Caco-2 (cell line): ENCODE results near the gene PSMC4. TPM values are rescaled to one million over a fixed set of nuclear protein-coding genes. Genes with fewer than 3 reads are reported as not detected.
"Not testable (repeated sequence)": the region's sequence is repeated elsewhere in the genome, so short reads cannot be mapped to it uniquely, and the experiment has no call there.

Experiments
- BruUV-seq: library from RNA; stranded (reverse); fragments of 400-500 nt; replicated peaks from 2 replicates; lab custom pipeline; 2021; lab: Mats Ljungman, UMichigan
- CTCF ChIA-PET: fragments of 300-600 bp; sonication (Branson Sonifier 250); formaldehyde crosslinking; loops from one replicate; lab custom pipeline; 2022; ENCODE audit warnings: antibody characterized with exemption; lab: Charles Lee
- POLR2A ChIA-PET: fragments of 300-600 bp; sonication (Branson Sonifier 250); formaldehyde crosslinking; loops from one replicate; lab custom pipeline; 2022; ENCODE audit warnings: antibody characterized with exemption; lab: Charles Lee
- DNase-seq, 2 experiments: peaks; one replicate each; pipeline versions ENCODE4 v3.0.0 to v3.0.0-alpha.2; 2020 to 2022
- H3K27me3 ChIP-seq: replicated peaks from 2 replicates; pipeline ENCODE4 v1.6.0; 2011; ENCODE audit warnings: low read length; ENCODE audit not compliant: control insufficient read depth, insufficient read depth
- H3K36me3 ChIP-seq: 2 replicates; pipeline ENCODE4 v1.5.1; 2011; ENCODE audit warnings: low read length; ENCODE audit not compliant: control insufficient read depth, insufficient read depth
- H3K4me1 ChIP-seq: fragments of 250-450 bp; sonication (Bioruptor Pico); 2 replicates; pipeline ENCODE4 v1.5.1; 2020; ENCODE audit warnings: mild to moderate bottlenecking
- H3K4me3 ChIP-seq: 2 replicates; pipeline ENCODE4 v1.5.1; 2011; ENCODE audit warnings: low read depth, mild to moderate bottlenecking, control low read depth, low read length
- H3K9me3 ChIP-seq: fragments of 250-450 bp; sonication (Bioruptor Pico); 2 replicates; pipeline ENCODE4 v1.5.1; 2020; ENCODE audit warnings: mild to moderate bottlenecking, moderate library complexity
- H3K27ac Mint-ChIP-seq: one replicate; pipeline ENCODE4 v1.8.0; 2022; ENCODE audit warnings: mixed read lengths; ENCODE audit not compliant: unreplicated experiment
- H3K27me3 Mint-ChIP-seq: one replicate; pipeline ENCODE4 v1.8.0; 2022; ENCODE audit warnings: mixed read lengths; ENCODE audit not compliant: insufficient read depth, unreplicated experiment
- H3K36me3 Mint-ChIP-seq: one replicate; pipeline ENCODE4 v1.8.0; 2022; ENCODE audit warnings: mild to moderate bottlenecking, mixed read lengths; ENCODE audit not compliant: insufficient read depth, unreplicated experiment
- H3K4me1 Mint-ChIP-seq: one replicate; pipeline ENCODE4 v1.8.0; 2022; ENCODE audit warnings: low read depth, mixed read lengths; ENCODE audit not compliant: unreplicated experiment
- H3K4me3 Mint-ChIP-seq: one replicate; pipeline ENCODE4 v1.8.0; 2022; ENCODE audit warnings: mild to moderate bottlenecking, moderate library complexity, mixed read lengths; ENCODE audit not compliant: unreplicated experiment
- H3K9me3 Mint-ChIP-seq: one replicate; pipeline ENCODE4 v1.8.0; 2022; ENCODE audit warnings: mixed read lengths; ENCODE audit not compliant: unreplicated experiment
- intact Hi-C: fragments of 100-400 bp; cut with micrococcal nuclease; formaldehyde crosslinking; loops from one replicate; pipeline ENCODE4 v1.10.0; 2022; ENCODE audit not compliant: unreplicated experiment
- total RNA-seq: library from RNA; stranded (reverse); gene quantifications from 2 replicates; pipeline ENCODE4 v1.2.3, GENCODE V29; 2022
- TF ChIP-seq, protein P1 (sequence below), 2 experiments: fragments of 200-600 bp in 1 of 2; IDR thresholded peaks; 1 replicate in 1 of 2; 2 replicates in 1 of 2; pipeline versions ENCODE4 v1.5.1 to v1.8.0; 2011 to 2022; ENCODE audit warnings: antibody characterized with exemption in 1 of 2, control low read depth in 1 of 2, inconsistent platforms in 1 of 2, low read depth in 1 of 2, low read length in 1 of 2, mild to moderate bottlenecking in 1 of 2, moderate library complexity in 1 of 2; ENCODE audit not compliant: insufficient read depth in 1 of 2, severe bottlenecking in 1 of 2, unreplicated experiment in 1 of 2

PSMC4 gene
- total RNA-seq, 1 experiment from 2014 or later = 183 TPM

DNA sequence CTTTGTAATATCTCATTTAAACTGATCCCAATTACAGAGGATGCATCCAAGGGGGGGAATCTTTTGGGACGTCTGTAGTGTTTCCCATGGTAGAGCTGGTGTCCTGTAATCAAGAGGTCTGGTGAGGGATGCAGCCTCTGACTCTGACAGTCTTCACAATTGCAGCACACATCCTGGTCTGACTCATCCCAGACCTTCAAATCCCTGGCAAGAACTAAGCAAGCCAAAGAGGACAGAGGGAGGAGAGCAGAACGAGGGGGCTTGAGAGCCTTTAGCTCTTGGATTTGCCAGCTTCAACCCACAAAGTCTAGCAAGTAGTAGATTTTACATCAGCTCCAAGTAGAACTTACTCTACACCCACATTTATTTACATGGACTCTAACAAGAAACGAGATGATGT, 19.3 kb upstream of the PSMC4 start:
- no peaks in the 10 kb centered on the region for H3K36me3 Mint-ChIP-seq
- H3K27ac Mint-ChIP-seq = no peak overlapping the region
- H3K9me3 Mint-ChIP-seq = no peaks in the 10 kb centered on the region
- POLR2A ChIA-PET = no interaction called here
- H3K36me3 ChIP-seq = no peaks in the 10 kb centered on the region
- no peaks in the 10 kb centered on the region for H3K4me1 Mint-ChIP-seq
- no peak for DNase-seq
- BruUV-seq = no TSS peak
- H3K27me3 Mint-ChIP-seq = peaks cover 3% of the 10 kb centered on the region
- no peaks in the 10 kb centered on the region for H3K9me3 ChIP-seq
- H3K4me1 ChIP-seq = no peaks in the 10 kb centered on the region
- intact Hi-C loops = no loop called here
- TF ChIP-seq, protein P1, sequence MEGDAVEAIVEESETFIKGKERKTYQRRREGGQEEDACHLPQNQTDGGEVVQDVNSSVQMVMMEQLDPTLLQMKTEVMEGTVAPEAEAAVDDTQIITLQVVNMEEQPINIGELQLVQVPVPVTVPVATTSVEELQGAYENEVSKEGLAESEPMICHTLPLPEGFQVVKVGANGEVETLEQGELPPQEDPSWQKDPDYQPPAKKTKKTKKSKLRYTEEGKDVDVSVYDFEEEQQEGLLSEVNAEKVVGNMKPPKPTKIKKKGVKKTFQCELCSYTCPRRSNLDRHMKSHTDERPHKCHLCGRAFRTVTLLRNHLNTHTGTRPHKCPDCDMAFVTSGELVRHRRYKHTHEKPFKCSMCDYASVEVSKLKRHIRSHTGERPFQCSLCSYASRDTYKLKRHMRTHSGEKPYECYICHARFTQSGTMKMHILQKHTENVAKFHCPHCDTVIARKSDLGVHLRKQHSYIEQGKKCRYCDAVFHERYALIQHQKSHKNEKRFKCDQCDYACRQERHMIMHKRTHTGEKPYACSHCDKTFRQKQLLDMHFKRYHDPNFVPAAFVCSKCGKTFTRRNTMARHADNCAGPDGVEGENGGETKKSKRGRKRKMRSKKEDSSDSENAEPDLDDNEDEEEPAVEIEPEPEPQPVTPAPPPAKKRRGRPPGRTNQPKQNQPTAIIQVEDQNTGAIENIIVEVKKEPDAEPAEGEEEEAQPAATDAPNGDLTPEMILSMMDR (IDR thresholded peaks at IDR 0.05; ENCODE audit: insufficient read depth in 1 of 2, low read depth in 1 of 2, low read length in 1 of 2, severe bottlenecking in 1 of 2, unreplicated experiment in 1 of 2) = no peak
- no peaks in the 10 kb centered on the region for H3K27me3 ChIP-seq
- no peak overlapping the region for H3K4me3 Mint-ChIP-seq
- CTCF ChIA-PET = no interaction called here
- no peak overlapping the region for H3K4me3 ChIP-seq

DNA sequence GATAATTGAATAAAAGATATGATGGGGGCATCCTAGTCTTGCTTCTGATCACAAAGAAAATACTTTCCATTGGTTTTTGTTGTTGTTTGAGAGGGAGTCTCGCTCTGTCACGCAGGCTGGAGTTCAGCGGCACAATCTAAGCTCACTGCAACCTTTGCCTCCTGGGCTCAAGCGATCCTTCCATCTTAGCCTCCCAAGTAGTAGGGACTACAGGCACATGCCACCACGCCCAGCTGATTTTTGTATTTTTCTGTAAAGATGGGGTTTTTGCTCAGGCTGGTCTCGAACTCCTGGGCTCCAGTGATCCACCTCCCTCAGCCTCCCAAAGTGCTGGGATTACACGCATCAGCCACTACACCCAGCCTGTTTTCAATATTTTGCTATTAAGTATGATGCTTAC, 17.1 kb upstream of the PSMC4 start:
- Histone ChIP-seq H3K4me1 (no peaks in the 10 kb centered on the region), H3K9me3 (no peaks in the 10 kb centered on the region), H3K27me3 (no peaks in the 10 kb centered on the region), H3K36me3 (no peaks in the 10 kb centered on the region), H3K4me3 (no peak overlapping the region)
- Mint-ChIP-seq H3K4me3 (no peak overlapping the region), H3K4me1 (no peaks in the 10 kb centered on the region), H3K27ac (no peak overlapping the region), H3K27me3 (peaks cover 3% of the 10 kb centered on the region), H3K36me3 (no peaks in the 10 kb centered on the region), H3K9me3 (no peaks in the 10 kb centered on the region)
- intact Hi-C loops = no loop called here
- TF ChIP-seq, protein P1 (IDR thresholded peaks at IDR 0.05; ENCODE audit: insufficient read depth in 1 of 2, low read depth in 1 of 2, low read length in 1 of 2, severe bottlenecking in 1 of 2, unreplicated experiment in 1 of 2) = no peak
- ChIA-PET CTCF (no interaction called here), POLR2A (no interaction called here)
- no peak for DNase-seq
- no TSS peak for BruUV-seq

DNA sequence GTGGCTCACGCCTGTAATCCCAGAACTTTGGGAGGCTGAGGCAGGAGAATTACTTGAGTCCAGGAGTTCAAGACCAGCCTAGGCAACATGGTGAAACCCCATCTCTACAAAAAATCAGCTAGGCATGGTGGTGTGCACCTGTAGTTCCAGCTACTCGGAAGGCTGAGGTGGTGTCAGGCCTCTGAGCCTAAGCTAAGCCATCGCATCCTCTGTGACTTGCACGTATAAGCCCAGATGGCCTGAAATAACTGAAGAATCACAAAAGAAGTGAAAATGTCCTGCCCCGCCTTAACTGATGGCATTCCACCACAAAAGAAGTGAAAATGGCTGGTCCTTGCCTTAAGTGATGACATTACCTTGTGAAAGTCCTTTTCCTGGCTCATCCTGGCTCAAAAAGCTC, 13.1 kb upstream of the PSMC4 start:
- H3K4me3 ChIP-seq, CTCF ChIA-PET, DNase-seq, H3K9me3 ChIP-seq, H3K4me3 Mint-ChIP-seq, H3K36me3 ChIP-seq, POLR2A ChIA-PET, intact Hi-C loops, H3K27me3 Mint-ChIP-seq, H3K27ac Mint-ChIP-seq, H3K27me3 ChIP-seq, BruUV-seq, H3K4me1 ChIP-seq, H3K9me3 Mint-ChIP-seq, H3K36me3 Mint-ChIP-seq: not testable (repeated sequence)
- peaks cover 13% of the 10 kb centered on the region for H3K4me1 Mint-ChIP-seq

DNA sequence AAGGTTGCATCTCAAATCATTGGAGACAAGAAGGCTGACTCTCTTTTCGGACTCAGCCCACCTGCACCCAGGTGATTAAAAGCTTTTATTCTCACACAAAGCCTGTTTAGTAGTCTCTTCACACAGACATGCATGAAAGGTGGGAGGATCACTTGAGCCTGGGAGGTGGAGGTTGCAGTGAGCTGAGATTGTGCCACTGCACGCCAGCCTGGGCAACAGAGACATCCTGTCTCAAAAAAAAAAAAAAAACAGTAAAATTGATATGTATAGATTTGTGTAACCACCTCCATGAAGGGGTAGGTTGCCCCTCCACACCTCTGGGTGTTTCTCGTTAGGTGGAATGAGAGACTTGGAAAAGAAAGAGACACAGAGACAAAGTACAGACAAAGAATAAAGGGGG, 12.0 kb upstream of the PSMC4 start:
- H3K36me3 ChIP-seq, H3K4me1 ChIP-seq, DNase-seq, H3K36me3 Mint-ChIP-seq, H3K27me3 Mint-ChIP-seq, H3K4me3 ChIP-seq, H3K27ac Mint-ChIP-seq, H3K9me3 Mint-ChIP-seq, intact Hi-C loops, H3K9me3 ChIP-seq, POLR2A ChIA-PET, H3K27me3 ChIP-seq, CTCF ChIA-PET, H3K4me3 Mint-ChIP-seq, BruUV-seq: not testable (repeated sequence)
- peaks cover 13% of the 10 kb centered on the region for H3K4me1 Mint-ChIP-seq

DNA sequence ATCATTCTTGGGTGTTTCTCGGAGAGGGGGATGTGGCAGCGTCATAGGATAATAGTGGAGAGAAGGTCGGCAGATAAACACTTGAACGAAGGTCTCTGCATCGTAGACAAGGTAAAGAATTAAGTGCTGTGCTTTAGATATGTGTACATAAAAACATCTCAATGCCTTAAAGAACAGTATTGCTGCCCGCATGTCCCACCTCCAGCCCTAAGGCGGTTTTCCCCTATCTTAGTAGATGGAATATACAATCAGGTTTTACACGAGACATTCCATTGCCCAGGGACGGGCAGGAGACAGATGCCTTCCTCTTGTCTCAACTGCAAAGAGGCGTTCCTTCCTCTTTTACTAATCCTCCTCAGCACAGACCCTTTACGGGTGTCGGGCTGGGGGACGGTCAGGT, 11.6 kb upstream of the PSMC4 start:
- peaks cover 13% of the 10 kb centered on the region for H3K4me1 Mint-ChIP-seq
- H3K9me3 ChIP-seq, H3K27me3 ChIP-seq, H3K27ac Mint-ChIP-seq, DNase-seq, intact Hi-C loops, H3K4me3 ChIP-seq, H3K27me3 Mint-ChIP-seq, H3K36me3 ChIP-seq, BruUV-seq, POLR2A ChIA-PET, H3K4me3 Mint-ChIP-seq, H3K36me3 Mint-ChIP-seq, H3K9me3 Mint-ChIP-seq, H3K4me1 ChIP-seq, CTCF ChIA-PET: not testable (repeated sequence)
